AG10803 (cell line): ENCODE measurements around the gene ZNF26.
"Not testable (repeated sequence)": the region's sequence is repeated elsewhere in the genome, so short reads cannot be mapped to it uniquely, and the experiment has no call there.

ENCODE experiments used
- DNase-seq: peaks from one replicate; pipeline ENCODE4 v3.0.0; 2010; ENCODE audit warnings: low read depth
- H3K4me3 ChIP-seq: 2 replicates; pipeline ENCODE4 v1.5.1; 2011; ENCODE audit warnings: mild to moderate bottlenecking, low read length, control low read depth
- CTCF ChIP-seq: conservative IDR thresholded peaks from 2 replicates; pipeline ENCODE4 v1.5.1; 2011; ENCODE audit warnings: mild to moderate bottlenecking, low read length, control low read depth, inconsistent platforms

ZNF26 gene

GRCh38 chr12:132952371-132953162, 33.6 kb upstream of the ZNF26 start:
- no peak for DNase-seq
- H3K4me3 ChIP-seq = no peak overlapping the region
- TF ChIP-seq CTCF = no peak

- no peak for DNase-seq
- TF ChIP-seq CTCF = no peak
- H3K4me3 ChIP-seq = no peak overlapping the region
Measured at GRCh38 chr12:132953163-132953425, 33.1 kb upstream of the ZNF26 start.

GRCh38 chr12:132953771-132954170, 32.4 kb upstream of the ZNF26 start:
- DNase-seq = no peak
- no peak for TF ChIP-seq CTCF
- no peak overlapping the region for H3K4me3 ChIP-seq

DNA sequence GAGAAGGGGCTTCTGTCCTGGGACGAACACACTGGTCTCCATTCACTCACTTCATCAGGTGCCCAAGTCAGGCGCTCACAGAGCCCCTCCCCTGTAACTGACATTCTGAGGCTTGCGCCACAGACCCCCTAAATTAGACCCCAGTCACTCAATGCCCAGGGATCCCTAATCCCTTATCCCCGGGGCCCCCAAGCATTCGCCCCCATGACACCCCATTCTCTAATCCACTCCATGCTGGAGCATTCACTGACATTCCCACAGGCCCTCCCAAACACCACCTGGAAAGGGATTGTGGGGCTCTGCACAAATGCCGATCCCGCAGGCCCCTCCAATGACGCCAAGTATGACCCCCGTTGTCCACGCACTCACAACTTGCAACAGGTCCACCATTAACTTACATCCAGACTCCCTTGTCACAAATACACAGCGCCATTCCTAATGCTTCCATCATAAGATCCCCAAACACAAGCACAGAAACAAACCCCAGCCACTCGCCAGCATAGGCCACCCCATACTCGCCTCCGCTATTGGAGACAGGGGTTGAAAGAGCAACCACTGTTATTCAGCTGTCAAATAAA, 31.6 kb upstream of the ZNF26 start:
- TF ChIP-seq CTCF = no peak

DNA sequence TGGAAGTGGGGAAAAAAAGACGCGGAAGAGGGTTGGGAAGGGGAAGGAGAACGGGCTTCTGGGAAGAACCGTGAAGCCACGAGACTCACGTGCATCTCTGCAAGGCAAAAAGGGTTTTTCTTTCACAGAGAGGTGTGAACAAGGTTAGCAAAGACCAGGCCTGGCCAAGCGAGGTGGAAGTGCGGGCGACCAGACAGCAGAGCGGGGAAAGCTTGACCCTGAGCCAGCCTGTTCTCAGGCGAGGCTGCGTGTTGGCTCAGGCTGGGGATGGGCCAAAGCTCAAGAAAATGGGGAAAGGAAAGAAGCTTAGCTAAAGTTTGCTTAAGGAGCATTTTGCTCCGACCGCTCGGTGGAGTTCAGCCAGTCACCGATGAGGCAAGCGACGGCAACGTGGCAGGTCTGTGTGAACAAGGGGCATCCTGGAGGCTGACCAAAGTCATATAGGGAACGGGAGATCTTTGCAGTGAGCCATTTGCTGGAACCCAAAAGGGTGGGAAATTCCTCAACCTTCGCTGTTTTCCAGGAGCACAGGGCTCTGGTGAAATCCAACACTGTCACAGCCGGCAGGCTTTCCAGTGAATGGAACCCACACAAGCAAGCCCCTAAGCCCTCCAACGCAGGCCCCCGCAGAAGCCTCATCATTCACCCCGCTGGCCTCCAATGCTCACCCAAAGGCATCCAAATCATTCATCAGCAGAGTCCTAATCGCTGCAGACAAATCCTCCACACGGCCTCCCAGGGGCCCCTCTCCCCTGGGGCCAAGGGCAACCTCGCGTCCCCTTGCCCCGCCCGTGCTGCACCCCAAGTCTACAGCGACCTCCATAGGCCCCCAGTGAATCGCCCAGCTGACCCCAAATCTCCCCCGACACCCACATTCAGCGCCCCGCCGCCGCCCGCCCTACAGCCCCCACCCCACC, 30.8 kb upstream of the ZNF26 start:
- H3K4me3 ChIP-seq = peak overlapping the region; percentile 90
- DNase-seq = peak; percentile 75
- TF ChIP-seq CTCF = no peak

More for the DNA sequence above, 31.6 kb upstream of the ZNF26 start:
- peak overlapping the region; percentile 90 for H3K4me3 ChIP-seq
- peak; percentile 3 for DNase-seq

GRCh38 chr12:132956011-132956788, 30.0 kb upstream of the ZNF26 start, which contains the start of gene ZNF605:
Gene ZNF605, minus strand, starts transcription at chr12:132956306. Its CDS starts 10,671 bp downstream, at chr12:132945635.
- no peak for TF ChIP-seq CTCF
- DNase-seq = peak; percentile 87

DNA sequence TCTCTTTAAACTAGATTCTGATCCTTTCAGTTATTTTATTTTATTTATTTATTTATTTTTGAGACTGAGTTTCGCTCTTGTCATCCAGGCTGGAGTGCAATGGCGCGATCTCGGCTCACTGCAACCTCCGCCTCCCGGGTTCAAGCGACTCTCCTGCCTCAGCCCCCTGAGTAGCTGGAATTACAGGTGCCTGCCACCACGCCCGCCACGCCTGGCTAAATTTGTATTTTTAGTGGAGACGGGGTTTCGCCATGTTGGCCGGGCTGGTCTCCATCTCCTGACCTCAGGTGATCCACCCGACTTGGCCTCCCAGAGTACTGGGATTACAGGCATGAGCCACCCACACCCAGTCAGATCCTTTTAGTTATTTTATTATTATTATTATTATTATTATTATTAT, 24.4 kb upstream of the ZNF26 start:
- DNase-seq, H3K4me3 ChIP-seq: not testable (repeated sequence)

More at GRCh38 chr12:132956011-132956788, 30.0 kb upstream of the ZNF26 start, which contains the start of gene ZNF605:
- peak within 1 kb of the TSS; percentile 90 for H3K4me3 ChIP-seq

DNA sequence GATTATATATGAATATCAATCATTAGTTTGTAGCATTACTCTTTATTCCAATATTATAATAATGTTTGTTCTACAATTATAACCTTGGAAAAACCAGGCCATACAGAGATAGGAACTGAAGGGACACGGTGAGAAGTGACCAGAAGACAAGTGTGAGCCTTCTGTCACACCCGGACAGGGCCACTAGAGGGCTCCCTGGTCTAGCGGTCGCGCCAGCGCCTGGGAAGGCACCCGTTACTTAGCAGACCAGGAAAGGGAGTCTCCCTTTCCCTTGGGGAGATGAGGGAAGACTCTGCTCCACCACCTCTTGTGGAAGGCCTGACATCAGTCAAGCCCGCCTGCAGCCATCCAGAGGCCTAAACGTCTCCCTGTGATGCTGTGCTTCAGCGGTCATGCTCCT, 22.2 kb upstream of the ZNF26 start:
- DNase-seq, H3K4me3 ChIP-seq: not testable (repeated sequence)
